ENCODE results near the gene SCG2. TPM values are rescaled to one million over a fixed set of nuclear protein-coding genes. Genes with fewer than 3 reads are reported as not detected.

Gene SCG2
- total RNA-seq, 3 donors from 2014 or later, result 3.5 to 11.5 (median 4.2) TPM

DNA sequence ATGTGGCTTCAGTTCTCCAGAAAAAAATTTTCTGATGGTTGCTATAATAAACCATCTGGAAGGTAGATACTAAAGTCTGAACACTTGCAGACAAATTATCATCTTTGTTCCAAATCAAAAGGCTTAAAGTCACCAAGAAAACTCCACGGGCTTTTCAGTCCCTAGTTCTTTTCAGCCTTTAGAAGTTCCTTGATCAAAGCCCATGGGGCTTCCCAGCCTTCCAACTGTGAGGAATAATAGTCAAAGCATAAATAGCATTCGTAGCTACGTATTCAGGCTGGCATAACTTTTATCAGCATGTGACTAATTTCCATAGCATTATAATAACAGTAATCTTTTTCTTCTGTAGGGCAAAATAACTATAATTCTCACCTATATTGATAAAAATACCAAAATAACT lies 13.9 kb downstream of the SCG2 start:
- intact Hi-C loops (cut with DNase I, micrococcal nuclease), result no loop called here
- TF ChIP-seq CTCF (IDR thresholded peaks at IDR 0.05), result no peak
- H3K9me3 ChIP-seq, result no peaks in the 10 kb centered on the region
- ATAC-seq, result no peak
- H3K4me3 ChIP-seq, result no peak overlapping the region
- no peak for DNase-seq
- no peaks in the 10 kb centered on the region for H3K4me1 ChIP-seq (ENCODE audit: low read depth)
- H3K36me3 ChIP-seq (ENCODE audit: low read depth), result no peaks in the 10 kb centered on the region

- Histone ChIP-seq H3K4me3 (no peak overlapping the region), H3K4me1 (ENCODE audit: low read depth) (no peaks in the 10 kb centered on the region), H3K36me3 (ENCODE audit: low read depth) (no peaks in the 10 kb centered on the region), H3K9me3 (no peaks in the 10 kb centered on the region)
- no peak for TF ChIP-seq CTCF (IDR thresholded peaks at IDR 0.05)
- no peak for ATAC-seq
- DNase-seq, result no peak
- intact Hi-C loops (cut with DNase I, micrococcal nuclease), result no loop called here
Observed at GRCh38 chr2:223587301-223587700, 14.9 kb downstream of the SCG2 start.

DNA sequence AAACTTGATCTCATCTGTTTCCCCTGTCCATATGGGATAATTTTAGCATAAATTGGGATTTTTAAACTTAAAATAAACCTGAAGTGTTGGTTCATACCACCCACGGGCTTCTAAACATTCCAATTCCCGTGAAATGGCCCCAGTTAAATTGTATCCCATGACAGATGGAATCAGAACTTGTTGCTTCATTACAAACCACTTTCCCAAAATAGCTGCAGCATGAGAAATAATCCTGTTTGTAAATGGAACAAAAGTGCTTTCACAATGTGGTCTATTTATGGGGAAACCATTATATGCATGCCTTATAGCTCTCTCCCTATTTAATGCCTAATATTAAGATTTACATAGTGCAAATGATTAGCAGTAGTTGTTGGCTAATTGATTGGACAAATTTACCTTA lies 15.9 kb downstream of the SCG2 start:
- ATAC-seq, result no peak
- no peaks in the 10 kb centered on the region for H3K4me1 ChIP-seq (ENCODE audit: low read depth)
- H3K4me3 ChIP-seq, result no peak overlapping the region
- H3K9me3 ChIP-seq, result no peaks in the 10 kb centered on the region
- no peaks in the 10 kb centered on the region for H3K36me3 ChIP-seq (ENCODE audit: low read depth)
- no peak for DNase-seq
- no peak for TF ChIP-seq CTCF (IDR thresholded peaks at IDR 0.05)
- intact Hi-C loops (cut with DNase I, micrococcal nuclease), result no loop called here

DNA sequence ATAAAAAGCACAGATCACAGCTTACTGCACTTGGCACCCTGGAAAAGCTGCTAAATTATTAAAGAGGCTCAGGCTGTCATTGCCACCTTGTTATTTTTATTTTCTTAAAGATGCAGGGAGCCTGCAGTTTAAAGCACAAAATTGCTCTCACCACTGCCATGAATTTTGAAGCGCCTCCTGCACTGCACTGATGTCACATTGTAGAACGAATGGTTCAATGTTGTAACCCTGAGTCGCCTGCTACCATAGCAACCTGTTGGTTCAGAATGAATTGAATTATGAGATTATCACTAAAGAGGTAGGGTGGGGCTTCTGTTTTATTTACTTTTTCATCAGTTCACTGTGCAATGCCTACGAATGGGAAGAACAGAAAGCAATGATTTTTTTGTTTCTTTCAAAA lies 16.5 kb downstream of the SCG2 start:
- peak in 1 of 3 donors; percentile 4 for DNase-seq
- Histone ChIP-seq H3K36me3 (ENCODE audit: low read depth) (no peaks in the 10 kb centered on the region), H3K9me3 (no peaks in the 10 kb centered on the region), H3K4me3 (no peak overlapping the region), H3K4me1 (ENCODE audit: low read depth) (no peaks in the 10 kb centered on the region)
- ATAC-seq, result peak; percentile 46
- TF ChIP-seq CTCF (IDR thresholded peaks at IDR 0.05), result no peak
- intact Hi-C loops (cut with DNase I, micrococcal nuclease), result no loop called here

- no peak for ATAC-seq
- DNase-seq, result no peak
- Histone ChIP-seq H3K4me1 (ENCODE audit: low read depth) (no peaks in the 10 kb centered on the region), H3K4me3 (no peak overlapping the region), H3K9me3 (no peaks in the 10 kb centered on the region), H3K36me3 (ENCODE audit: low read depth) (no peaks in the 10 kb centered on the region)
- intact Hi-C loops (cut with DNase I, micrococcal nuclease), result no loop called here
- no peak for TF ChIP-seq CTCF (IDR thresholded peaks at IDR 0.05)
Observed at GRCh38 chr2:223582001-223582400, 20.2 kb downstream of the SCG2 start.

- Histone ChIP-seq H3K9me3 (no peaks in the 10 kb centered on the region), H3K36me3 (ENCODE audit: low read depth) (no peaks in the 10 kb centered on the region), H3K4me3 (no peak overlapping the region), H3K4me1 (ENCODE audit: low read depth) (no peaks in the 10 kb centered on the region)
- ATAC-seq (no peak), DNase-seq (no peak)
- intact Hi-C loops (cut with DNase I, micrococcal nuclease), result no loop called here
- no peak for TF ChIP-seq CTCF (IDR thresholded peaks at IDR 0.05)
Observed at GRCh38 chr2:223580951-223581350, 21.2 kb downstream of the SCG2 start.
